Choroid plexus epithelial cell (primary cell): ENCODE results near the gene PPP2R5C.

ENCODE experiments used
- DNase-seq: peaks from one replicate; pipeline ENCODE4 v3.0.0-alpha.2; 2010; ENCODE audit warnings: low read depth
- H3K4me3 ChIP-seq: 2 replicates; pipeline ENCODE4 v1.5.1; 2011; ENCODE audit warnings: low read depth, mild to moderate bottlenecking, control low read depth, low read length, moderate library complexity
- CTCF ChIP-seq: conservative IDR thresholded peaks from 2 replicates; pipeline ENCODE4 v1.5.1; 2011; ENCODE audit warnings: low read depth, mild to moderate bottlenecking, control low read depth, inconsistent platforms, low read length, moderate library complexity

Gene PPP2R5C

DNA sequence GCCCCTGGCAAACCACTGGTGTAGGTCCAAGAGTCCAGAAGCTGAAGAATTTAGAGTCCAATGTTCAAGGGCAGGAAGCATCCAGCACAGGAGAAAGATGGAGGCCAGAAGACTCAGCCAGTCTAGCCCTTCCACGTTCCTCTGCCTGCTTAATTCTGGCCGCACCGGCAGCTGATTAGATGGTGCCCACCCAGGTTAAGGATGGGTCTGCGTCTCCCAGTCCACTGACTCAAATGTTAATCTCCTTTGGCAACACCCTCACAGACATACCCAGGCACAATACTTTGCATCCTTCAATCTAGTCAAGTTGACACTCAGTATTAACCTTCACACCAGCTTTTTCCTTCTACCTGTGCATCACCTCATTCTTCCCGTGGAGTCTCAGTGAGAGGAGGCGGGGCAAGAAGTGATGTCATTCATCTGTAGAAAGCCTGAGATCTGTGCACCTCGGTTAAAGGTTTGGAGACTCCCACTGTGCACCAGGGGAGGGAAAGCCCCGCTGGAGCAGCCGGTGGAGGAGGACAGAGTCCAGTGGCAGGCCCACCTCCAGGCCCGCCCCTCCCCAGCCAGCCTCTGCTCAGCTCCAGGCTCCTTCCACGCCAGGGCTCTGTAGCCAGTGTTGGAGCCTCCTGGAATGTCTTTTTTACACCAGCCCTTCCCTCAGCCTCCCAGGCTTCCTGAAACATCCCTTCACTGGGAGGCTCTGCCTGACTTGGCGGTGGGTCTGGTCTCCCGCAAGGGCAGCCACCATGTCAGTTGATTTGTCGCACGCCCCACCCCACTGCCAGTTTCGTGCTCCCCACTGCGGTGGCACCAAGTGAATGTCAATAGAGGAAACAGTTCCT lies 122.8 kb downstream of the PPP2R5C start:
- no peak overlapping the region for H3K4me3 ChIP-seq
- TF ChIP-seq CTCF = no peak
- no peak for DNase-seq

DNA sequence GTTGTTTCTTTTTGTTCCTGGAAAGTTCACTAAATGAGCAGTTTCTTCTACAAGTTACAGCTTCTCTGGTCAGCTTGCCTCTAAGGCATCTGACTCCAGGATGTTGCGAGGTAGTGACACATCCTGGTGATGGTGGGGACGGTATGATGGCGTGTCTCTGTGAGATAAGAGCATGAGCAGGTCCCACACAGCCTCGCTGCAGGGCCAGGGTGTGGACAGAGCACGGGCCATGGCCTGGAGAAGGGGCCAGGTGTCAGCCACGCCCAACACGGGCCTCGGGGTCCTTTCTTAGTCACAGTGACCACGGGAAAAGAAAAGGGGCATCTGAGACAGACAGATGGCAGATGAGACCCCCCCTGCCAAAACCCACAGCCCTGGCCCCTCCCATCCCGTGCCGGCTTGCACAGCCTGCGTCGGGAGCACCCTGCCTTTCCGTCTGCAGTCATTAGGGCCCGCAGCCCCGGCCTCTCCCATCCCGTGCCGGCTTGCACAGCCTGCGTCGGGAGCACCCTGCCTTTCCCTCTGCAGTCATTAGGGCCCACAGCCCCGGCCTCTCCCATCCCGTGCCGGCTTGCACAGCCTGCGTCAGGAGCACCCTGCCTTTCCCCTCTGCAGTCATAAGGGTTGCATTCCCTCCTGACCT lies 123.5 kb downstream of the PPP2R5C start:
- no peak overlapping the region for H3K4me3 ChIP-seq
- DNase-seq = no peak
- TF ChIP-seq CTCF = no peak

DNA sequence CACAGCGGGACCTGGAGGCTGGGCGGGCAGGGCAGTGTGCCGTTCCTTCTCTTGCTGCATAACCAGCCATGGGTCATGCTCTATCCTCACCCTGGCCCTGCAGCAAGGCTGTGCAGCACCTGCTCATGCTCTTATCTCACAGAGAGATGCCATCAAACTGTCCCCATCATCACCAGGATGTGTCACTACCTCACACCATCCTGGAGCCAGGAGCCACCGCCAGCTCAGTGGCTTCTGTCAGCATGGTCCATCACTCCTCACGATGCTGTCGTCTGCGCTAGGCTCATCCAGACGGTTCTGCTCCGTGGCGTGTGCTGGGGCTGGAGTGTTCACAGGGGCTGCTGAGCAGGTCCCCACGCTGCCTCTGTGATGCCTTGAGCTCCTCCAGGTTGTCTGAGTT lies 125.7 kb downstream of the PPP2R5C start:
- H3K4me3 ChIP-seq = no peak overlapping the region
- no peak for TF ChIP-seq CTCF
- no peak for DNase-seq

- no peak for DNase-seq
- no peak for TF ChIP-seq CTCF
- H3K4me3 ChIP-seq = no peak overlapping the region
Measured at GRCh38 chr14:101888182-101888581, 126.7 kb downstream of the PPP2R5C start.

DNA sequence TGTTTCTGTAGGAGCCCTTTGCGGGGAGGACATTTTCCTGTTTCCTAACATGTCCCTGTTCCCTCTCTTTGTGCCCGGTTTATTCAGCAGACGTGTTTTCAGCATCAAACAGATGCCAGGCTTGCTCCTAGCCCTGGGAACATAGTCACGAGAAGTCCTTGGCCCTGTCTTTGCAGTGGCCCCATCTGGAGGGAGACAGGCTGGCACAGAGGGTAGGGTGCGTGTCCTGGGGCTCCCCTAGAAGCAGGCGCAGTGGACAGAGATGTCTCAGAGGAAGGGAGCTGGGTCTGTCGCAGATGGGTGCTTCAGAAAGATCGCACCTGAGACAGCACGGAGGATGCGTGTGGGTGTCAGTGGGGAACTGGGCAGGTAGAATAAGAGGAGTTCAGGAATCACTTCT lies 127.9 kb downstream of the PPP2R5C start:
- no peak for TF ChIP-seq CTCF
- no peak overlapping the region for H3K4me3 ChIP-seq
- no peak for DNase-seq

- H3K4me3 ChIP-seq = no peak overlapping the region
- peak; percentile 42 for TF ChIP-seq CTCF
- DNase-seq = peak; percentile 54
Measured at GRCh38 chr14:101889898-101890297, 128.4 kb downstream of the PPP2R5C start.
